Measurements from ENCODE around the gene RPAP2. TPM values are rescaled to one million over a fixed set of nuclear protein-coding genes. Genes with fewer than 3 reads are reported as not detected.

Gene RPAP2
- total and polyA plus RNA-seq, 2 of the 8 experiments (the other 6 are each of a cell fraction or from before 2014, with no cell fraction given): 7.9 to 28.4 TPM

GRCh38 chr1:92306020-92306419, 7.2 kb downstream of the RPAP2 start (continued):
- TF ChIP-seq ATF2 (IDR thresholded peaks at IDR 0.05; ENCODE audit: low read length) (no peak), CTBP2 (IDR thresholded peaks at IDR 0.05; ENCODE audit: borderline replicate concordance, insufficient read depth, insufficient read length, low read length) (no peak), USF2 (IDR thresholded peaks at IDR 0.05; ENCODE audit: low read length) (no peak), NRF1 (IDR thresholded peaks at IDR 0.05; ENCODE audit: low read depth, low read length) (no peak), TEAD4 (IDR thresholded peaks at IDR 0.05; ENCODE audit: low read depth, low read length) (no peak)

Data from H1 (cell line).